Umbilical cord (tissue), 2 donors: Measurements from ENCODE around the gene C6orf132. TPM values are rescaled to one million over a fixed set of nuclear protein-coding genes. Genes with fewer than 3 reads are reported as not detected.

Experiments used
- DNase-seq: peaks from one replicate; pipeline ENCODE4 v3.0.0-alpha.2; 2015; ENCODE audit warnings: low spot score
- total RNA-seq: library from RNA; depleted of rRNA; stranded (reverse); fragments of >200 nt; gene quantifications from one replicate; pipeline ENCODE4 v1.2.3, GENCODE V29; 2014; ENCODE audit warnings: low replicate concordance; ENCODE audit not compliant: insufficient read depth

Gene C6orf132
- total RNA-seq, 1 donor from 2014 or later, result 6.0 TPM

GRCh38 chr6:42105156-42105648, 37.2 kb downstream of the C6orf132 start:
- DNase-seq, result no peak

- no peak for DNase-seq
These were observed 37.7 kb downstream of the C6orf132 start for GRCh38 chr6:42104804-42105125.

- DNase-seq, result peak; percentile 76
These were observed 38.2 kb downstream of the C6orf132 start for GRCh38 chr6:42104095-42104803.

- no peak for DNase-seq
These were observed 38.7 kb downstream of the C6orf132 start for GRCh38 chr6:42103753-42104094.

- no peak for DNase-seq
These were observed 39.2 kb downstream of the C6orf132 start for GRCh38 chr6:42103216-42103615.

- DNase-seq, result peak; percentile 89
These were observed 41.2 kb downstream of the C6orf132 start for GRCh38 chr6:42101186-42101657.

GRCh38 chr6:42100029-42100901, 42.2 kb downstream of the C6orf132 start:
- peak; percentile 70 for DNase-seq

- peak; percentile 58 for DNase-seq
These were observed 42.9 kb downstream of the C6orf132 start for GRCh38 chr6:42099340-42100028.

GRCh38 chr6:42095776-42096541, 46.5 kb downstream of the C6orf132 start:
- DNase-seq, result no peak

GRCh38 chr6:42095094-42095493, 47.3 kb downstream of the C6orf132 start:
- DNase-seq, result no peak

GRCh38 chr6:42093582-42094329, 48.7 kb downstream of the C6orf132 start:
- no peak for DNase-seq

GRCh38 chr6:42091718-42092023, 50.7 kb downstream of the C6orf132 start:
- no peak for DNase-seq

- DNase-seq, result no peak
These were observed 51.4 kb downstream of the C6orf132 start for GRCh38 chr6:42090819-42091717.

- DNase-seq, result no peak
These were observed 54.3 kb downstream of the C6orf132 start for GRCh38 chr6:42088101-42088591.

- no peak for DNase-seq
These were observed 56.1 kb downstream of the C6orf132 start for GRCh38 chr6:42086046-42087035.

GRCh38 chr6:42084889-42085288, 57.5 kb downstream of the C6orf132 start:
- peak; percentile 39 for DNase-seq

- DNase-seq, result no peak
These were observed 58.9 kb downstream of the C6orf132 start for GRCh38 chr6:42083530-42083929.

- DNase-seq, result no peak
These were observed 62.4 kb downstream of the C6orf132 start for GRCh38 chr6:42079941-42080464.
